Stimulated activated CD4-positive, alpha-beta T cell treated with anti-CD3 and anti-CD28 coated beads, Interleukin-12 subunit alpha, Interleukin-12 subunit beta, amount 100 ng/mL, for 48 hours (primary cell): ENCODE measurements around the gene FANCG.

ENCODE experiments used
- DNase-seq, 3 donors: peaks; one replicate each; pipeline ENCODE4 v3.0.0-alpha.2; 2020; ENCODE audit warnings: low read depth in 2 of 3, low spot score in 1 of 3

Gene FANCG

DNA sequence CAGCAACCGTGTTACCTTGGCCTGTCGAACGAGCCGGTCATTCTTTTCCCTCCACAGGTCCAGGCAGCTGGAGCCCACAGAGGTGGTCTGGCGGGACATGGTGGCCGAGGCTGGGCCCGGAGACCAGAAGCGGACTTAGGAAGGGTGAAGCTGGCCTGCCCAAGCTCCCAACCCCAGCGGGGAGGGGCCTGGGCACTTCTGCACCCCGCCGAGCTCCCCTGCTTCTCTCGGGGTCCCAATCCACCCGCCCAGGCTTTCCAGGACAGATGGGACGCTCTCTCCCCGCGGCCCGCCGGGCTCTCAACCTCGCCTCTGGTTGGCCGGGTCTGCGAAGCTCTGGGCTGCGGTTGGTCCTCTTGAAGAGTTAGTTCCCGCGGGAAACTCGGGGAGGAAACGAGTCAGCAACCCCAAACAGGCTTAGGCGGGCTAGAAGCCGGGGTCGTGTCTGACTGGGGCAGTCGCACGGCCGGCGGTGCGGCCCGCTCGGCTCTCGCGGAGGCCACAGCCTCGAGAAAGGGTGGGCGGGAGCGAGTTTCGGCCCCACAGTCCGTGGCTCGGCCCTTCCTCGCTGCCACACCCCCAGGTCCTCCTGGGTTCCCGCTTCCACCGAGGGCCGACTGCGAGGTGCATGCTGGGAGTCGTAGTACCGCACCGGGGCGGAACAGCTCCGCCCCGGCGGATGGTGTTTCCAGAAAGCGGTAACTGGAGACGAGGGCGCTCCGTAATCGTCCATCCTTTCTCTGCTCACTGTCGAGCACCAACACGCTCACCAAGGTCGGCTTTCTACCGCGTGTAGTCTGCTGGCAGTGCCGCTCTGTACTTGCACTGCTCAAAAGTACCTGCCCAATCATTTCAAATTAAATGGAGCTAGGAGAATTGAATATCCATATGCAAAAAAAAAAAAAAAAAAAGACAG is at the start of gene FANCG:
Gene FANCG, minus strand, starts transcription at position 517 of the 916 bp plus-strand sequence. Its CDS starts 418 bp downstream, at position 99.
- peak; percentile 77 to 80 (median 78) for DNase-seq

DNA sequence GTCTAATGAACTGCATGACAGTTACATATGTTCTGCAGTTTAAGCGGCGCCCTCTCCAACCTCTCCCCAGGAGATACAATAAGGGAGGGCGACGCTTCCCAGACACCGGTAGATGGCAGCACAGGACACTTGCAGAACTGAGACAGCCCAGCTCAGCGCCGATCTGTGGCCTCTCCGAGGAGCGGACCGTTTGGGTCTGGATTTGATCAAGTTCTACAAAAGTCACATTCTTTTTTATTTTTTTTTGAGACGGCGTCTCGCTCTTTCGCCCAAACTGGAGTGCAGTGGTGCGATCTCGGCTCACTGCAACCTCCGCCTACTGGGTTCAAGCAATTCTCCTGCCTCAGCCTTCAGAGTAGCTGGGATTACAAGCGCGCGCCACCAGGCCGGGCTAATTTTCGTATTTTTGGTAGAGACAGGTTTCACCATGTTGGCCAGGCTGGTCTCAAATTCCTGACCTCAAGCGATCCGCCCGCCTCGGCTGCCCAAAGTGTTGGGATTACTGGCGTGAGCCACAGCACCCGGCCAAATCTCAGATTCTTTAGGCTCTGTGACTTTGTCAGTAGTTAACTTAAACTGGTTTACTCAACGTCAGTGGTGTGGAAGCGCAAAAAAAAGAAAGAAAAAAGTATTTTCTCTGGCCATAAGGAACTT is 37.3 kb upstream of the FANCG start:
- peak; percentile 73 to 92 (median 78) for DNase-seq

DNA sequence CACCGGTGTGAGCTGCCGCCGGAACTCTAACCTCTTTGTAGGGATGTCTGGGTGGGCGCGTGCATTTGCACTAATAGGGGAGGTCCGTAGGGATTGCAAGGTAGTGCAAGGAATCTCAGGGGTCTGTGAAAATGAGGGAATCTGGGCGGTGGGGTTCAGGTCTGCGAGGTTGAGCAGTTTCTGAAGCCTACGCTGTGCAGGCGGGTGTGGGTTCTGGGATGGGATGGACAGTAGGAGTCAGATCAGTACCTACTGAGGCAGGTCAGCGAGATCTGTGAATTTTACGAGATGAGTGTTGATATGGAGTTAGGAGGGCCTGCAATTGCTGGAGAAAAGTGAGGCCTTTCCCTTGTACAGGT is 36.8 kb upstream of the FANCG start:
- no peak for DNase-seq

DNA sequence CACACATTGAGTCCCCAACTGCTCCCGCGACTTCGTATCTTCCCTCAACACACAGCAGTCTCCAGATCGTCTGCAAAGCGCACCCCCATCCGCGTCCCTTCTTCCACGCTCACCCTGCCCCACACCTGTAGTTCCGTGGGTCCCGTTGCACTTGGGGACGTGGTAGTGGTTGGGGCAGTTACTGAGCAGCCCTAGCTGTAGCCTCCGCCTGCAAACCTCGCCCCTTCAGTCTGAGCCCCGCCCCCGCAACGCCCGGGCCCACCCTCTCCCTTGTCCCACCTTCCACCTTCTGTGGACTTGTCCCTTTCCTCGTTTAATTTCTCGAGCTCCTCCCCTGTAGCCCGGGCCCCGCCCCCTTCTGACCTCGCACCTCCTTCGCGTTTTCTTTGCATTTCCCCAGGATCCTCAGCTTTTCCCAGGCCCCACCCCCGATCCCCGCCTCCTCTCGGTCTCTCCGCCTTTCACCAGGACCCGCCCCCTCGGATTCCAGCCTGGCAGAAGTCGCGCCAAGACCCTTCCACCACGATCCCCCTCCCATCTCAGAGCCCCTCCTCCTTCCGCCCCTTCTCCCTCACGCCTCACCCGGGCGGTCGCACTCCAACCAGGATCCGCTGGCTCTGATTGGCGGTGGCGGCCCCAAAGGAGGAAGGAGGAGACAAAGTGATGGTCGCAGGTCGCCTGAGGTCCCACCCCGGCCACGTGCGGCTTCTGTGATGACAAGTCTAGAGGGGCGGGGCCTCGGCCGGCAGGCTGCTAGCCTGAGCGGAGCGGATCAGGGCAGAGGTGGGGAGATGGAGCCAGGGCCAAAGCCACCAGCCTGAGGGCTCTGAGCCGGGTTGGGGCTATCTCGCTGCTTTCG is 36.2 kb upstream of the FANCG start, which contains the start of gene ATOSB:
Gene ATOSB, minus strand, starts transcription at position 183 of the 859 bp plus-strand sequence. CDS start 7,588 bp downstream, outside the sequence.
- peak; percentile 85 to 92 (median 87) for DNase-seq

DNA sequence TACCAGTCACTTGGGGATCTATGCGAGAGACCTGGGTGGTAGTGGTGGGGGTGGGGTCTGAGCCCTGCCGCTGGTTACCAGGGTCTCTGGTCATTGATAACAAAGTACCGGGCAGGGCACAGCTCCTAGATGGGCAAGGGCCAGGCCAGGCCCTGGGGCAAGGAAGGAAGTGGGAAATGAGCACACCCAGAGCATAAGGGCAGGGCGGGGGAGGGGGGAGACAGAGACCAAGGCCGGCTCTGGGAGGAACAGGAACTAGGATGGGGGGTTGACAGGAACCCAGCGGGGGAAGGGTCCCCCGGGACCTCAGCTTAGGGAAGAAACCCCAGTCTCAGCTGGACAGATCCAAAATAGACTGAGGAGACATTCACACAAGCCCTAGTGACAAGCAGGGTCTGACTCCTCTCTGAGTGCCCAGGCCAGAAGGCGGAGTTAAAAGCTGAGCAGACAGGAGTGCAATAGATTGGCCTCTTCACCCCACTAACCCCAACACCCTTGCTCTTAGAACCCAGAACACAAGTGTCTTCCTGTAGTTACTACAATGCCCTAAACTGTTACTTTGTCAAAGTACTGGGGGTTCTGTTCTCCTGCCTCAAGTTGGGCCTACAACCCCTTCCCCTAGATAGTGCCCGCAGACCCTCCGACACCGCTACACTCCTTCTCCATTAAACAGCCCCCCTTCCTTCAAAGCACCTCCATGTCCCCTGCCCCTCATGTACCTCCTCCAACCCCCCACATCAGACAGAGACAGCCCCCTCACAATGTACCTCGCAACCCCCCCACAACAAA is 35.3 kb upstream of the FANCG start:
- peak in 1 of 3 donors; percentile 22 for DNase-seq

DNA sequence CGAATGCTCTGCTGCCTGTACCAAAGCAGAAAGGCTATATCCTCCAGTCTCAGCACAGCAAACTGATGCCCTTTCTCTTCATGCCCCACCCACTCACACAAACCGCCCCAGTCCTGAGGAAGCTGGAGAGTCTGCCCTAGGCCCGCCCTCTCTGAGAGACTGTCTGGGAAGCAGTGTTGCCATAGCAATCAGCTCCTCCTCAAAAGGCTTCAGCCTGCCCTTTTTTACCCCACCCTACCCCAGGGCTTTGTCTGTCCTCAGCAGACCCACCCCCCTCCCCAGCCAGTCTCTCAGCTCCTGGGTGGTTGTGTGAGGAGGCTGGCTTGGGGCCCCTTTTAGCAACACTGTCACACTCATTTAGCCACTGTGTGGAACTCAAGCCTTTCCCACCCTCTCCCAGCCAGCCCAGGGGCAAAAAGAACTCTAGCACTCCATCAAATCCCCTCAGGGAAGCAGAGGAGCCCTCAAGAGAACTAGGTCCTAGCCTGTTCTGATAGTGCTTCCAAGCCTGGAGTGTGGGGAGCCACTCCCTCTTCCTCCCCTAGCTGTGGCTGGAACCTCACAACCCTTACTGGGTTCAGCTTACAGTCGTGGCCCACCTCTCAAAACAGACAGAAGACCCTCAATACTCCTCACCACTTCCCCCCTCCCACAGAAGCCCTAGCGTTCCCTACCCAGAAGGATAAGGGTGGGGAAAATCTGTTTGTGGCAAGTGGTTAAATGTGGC is 34.5 kb upstream of the FANCG start:
- peak; percentile 56 to 69 (median 59) for DNase-seq

DNA sequence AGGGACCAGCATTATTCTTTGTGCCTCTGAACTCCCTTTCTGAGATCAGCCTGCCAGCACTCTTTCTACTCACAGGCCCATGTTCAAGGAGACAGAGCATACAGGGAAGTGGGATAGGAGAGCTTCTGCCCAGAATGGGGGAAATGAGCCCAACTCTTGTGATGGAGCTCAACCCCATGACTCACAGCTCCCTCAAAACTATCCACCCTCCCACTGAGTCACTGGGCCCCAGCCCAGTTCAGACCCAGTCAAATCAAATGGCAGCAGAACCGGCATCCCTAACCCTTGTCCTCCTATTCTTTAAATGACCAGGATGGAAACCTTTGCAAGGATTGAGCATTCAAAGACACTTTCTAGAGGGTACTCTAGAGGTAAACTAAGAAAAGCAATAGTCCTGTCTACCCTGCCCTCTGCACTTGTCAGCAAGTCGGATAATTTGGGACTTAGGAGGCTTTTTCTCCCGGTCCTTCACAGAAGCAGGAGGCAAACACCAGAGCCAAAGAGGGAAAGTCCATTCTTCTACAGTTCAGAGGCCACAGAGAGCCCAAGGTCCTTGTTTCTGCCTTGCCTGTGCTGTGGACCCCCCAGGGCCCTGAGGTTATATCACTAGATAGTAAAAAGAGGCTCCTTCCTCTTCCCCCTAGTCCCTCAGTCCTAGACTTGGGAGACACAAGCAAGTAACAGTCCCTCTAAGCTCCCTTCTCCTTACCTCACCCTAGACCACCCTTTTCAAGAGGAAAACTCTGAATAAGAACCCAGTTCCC is 32.7 kb upstream of the FANCG start:
- DNase-seq = no peak

DNA sequence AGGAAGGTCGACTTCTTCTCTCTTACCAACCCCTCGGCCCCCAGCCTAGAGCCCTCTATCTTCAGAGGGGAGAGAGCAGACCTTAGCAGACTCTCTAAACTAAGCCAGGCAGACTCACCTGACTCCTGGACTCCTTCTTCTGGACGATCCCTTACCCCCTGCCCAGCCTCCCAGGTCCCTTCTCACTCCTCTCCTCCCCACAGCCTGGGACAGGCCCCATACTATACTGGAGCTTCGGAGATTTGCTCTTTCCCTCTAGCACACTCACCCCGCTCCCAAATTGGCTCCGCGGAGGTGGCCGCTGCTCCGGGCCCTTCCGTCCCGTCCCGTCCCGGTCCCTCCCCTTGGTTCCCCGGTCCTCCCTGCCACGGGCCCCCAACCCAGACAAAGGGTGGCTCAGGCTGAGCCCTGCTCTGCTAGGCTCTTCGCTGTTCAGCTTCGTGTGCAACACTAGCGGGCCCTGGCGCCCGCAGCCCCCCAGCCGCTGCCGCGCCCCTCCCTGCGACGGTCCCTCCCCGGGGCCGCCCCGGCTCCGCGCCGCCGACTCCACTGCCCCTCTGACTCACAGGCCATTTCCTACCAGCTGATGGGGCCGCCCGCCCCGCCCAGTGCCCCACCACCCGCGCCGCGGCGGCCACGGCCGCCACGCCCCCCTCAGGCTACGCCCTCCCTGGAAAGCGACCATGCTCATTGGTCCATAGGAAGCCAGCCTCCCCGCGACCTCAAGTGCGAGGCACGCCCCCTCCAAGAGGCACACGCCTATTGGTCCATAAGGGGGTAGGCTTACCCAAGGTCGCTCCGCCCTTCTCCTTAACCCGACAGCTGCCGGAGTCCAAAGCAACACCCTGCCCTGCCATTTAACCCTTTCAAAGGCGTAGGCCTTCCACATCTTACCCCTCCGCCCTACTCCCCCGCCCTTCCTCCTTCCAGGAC is 31.5 kb upstream of the FANCG start:
- peak; percentile 94 to 97 (median 95) for DNase-seq

DNA sequence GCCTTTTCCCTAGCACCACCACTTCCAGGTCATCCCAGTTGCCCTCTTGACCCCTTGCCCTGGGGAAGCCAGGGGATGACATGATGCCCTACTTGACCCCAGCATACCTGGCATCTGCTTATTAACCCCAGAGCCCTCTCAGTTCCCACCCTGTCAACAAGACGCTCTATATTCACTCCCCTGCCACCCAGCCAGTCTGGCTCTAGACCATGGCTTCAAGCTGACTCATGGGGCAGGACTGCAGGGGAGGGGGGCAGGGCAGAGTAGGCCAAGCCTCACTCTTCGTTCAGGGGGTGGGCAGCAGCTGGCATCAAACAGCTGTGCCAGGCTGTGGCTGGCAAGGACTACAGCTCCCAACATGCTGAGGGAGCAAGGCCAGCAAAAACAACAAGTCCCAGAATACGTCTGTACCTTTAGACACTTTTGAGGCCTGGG is 30.6 kb upstream of the FANCG start:
- DNase-seq = no peak

DNA sequence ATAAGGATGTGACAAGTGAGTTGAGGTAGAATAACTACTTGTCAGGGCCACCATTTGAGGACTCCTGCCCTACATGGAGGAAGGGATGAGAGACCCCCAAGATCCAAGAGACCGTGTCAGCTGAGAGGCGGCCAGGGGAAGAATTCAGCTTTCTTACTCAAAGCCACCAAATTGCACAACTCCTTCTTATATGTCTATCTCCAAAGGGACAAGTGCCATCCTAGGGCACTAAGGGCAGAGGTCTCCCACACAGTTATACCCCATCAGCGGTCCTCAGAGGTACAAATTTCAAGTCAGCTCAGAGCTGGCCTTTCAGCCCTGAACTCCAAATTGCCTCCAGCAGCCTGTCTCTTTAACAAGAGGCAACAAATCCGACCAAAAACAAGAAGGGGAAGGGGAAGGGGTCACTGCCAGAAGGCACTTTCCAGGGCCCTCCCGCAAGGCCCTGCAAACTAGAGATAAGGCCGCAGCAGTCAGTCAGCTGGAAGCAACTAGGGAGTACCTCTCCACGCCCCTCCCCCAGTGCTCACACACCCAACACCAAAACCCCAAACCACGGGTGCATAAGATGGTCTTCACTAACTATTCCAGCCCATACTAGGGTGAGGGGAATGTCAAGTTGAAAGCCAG is 29.3 kb upstream of the FANCG start:
- DNase-seq = no peak

DNA sequence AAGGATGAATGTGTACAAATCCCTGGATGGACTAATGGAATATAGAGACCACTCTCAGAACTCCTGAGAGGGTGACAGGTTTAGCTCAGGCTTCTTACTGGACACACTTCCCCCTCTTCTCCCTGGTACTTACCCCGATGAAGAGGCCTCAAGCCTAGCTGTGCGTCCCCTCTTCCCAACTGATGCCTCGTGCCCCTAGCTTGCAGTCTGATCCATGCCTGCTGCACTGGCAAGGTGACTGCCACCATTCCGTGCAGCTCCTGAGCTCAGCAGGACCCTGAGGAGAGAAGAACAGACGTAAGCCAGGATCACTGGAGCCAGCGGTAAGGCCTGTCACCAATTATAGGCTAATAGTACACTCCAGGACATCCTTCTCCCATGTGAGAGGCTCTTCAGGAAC is 28.7 kb upstream of the FANCG start:
- no peak for DNase-seq

DNA sequence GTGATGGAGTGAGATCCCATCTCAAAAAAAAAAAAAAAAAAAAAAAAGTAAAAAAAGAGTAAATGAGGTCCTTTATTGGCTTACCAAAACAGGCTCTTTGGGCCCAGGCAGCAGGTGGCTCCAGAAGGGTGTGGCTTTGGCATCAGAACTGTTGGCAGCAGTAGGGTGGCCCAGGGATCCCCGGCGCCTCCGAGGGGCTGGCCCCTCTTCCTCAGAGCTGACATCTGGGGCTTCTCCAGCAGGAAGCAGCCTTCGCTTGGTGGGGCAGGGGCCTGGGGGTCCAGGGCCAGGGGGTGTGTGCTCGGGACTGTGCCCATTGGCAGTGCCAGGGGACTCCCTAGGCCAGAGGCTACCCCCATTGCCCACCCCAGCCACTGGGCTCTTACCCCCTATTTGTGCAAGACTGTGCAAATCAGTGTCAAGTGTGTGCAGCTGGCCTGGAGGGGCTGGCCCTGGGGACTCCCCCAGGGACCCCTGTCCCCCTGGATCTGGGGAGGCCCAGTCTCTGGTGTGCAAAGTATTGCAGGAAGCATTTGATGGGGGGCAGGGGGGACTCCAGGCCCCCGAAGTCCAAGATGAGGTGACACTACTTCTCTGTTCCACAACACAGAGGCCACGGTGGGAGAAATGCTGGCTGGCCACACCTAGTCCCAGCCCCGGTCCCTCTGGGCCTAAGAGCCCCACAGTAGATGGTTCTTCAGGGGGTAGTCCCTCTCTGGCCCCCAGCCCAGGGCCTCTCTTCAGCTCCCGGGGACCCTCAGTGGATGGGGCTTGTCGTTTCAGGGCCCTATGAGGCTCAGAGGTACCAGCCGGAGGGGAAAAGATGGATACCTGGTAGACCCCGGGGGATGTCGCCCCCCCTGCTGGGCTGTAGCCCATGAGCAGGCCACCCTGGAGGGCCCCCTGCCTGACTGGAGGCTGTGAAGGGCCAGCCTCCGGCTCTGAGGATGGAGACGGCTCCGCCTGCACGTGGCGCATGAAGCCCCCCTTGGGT is 27.9 kb upstream of the FANCG start:
- DNase-seq = no peak

DNA sequence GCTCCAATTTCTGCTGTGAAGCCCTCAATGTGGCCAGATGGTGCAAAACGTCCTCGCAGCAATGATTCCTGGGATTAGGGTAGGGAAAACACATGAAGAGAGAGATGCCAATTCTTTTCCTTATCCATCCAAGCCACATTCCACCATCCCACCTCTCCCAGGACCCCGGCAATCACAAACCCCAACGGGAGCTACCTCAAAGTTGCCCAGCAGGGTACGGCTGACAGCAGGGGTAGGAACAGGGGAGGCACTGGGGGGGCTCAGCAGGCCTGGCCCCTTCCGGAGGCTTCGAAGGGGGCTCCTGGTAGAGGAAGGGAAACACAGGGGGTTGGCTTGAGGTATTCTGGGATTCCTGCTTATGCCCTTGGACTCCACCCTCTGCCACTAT is 26.6 kb upstream of the FANCG start:
- DNase-seq = no peak

DNA sequence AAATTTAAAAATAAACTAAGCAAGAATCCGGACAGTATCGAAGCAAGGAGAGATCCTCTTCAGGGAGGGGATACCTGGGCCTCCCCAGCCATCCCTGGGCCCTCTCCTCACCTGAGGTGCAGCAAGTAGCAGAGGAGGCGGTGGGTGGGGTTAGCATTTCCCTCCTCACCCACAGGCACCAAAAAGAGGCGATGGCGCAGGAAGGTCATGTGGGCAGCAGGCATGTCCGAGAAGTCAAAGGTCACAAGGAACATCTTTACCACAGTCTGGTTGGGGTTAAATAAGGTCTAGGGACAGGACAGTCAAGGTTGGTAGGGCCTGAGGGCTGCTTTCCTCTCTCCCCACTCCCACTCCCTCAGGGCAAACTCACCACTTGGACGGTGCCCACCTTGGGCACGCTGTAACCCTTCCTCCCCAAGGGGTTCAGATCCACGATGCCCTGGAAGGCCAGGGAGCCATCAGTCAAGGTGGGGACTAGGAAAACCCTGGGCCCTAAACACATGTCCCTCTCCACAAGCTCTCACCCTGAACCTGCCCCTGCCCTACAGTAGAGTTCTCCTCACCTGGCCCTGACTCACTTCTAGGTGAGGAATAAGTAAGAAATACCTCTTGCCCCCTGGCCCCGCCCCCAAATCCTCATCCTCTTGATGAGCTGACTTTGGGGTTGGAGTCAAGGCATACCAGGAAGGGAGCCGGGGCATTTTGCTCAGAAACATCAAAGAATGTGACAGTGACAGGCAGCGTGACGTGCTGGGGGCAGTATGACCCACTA is 26.0 kb upstream of the FANCG start:
- no peak for DNase-seq

DNA sequence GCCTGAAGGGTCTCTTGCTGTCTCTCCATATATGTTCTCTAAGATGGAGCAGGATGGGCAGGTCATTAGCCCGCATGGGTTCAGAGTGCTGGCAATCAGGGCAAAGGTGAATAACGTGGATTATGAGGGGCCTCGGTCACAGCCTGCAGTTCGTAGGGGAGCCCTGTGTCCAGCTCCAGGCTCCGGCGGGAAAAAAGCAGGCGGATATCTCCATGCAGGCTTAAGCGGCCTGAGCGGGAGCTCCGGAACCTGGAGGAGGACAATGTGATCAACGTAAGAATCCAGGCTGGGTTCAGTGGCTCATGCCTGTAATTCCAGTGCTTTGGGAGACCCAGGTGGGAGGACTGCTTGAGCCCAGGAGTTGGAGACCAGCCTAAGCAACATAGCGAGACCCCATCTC is 25.4 kb upstream of the FANCG start:
- DNase-seq = no peak

DNA sequence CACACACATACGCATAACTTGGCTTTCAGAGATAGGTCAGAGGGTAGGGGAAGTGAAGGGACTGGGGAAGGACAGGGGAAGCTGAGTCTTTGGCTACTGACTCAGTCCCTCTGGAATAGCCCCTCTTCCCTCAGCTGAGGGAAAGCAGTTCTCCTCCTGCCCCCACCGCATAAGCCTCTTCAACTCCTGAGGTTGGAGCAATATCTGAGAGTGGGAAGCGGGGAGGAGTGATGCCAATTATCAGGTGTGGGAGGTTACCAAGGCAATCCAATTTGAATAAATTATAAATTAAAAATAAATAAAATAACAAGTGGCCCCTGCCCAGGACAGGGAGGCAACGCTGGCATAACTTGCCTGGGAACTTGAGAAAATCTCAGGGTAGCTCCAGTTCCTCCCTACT is 24.8 kb upstream of the FANCG start:
- no peak for DNase-seq
